Urinary bladder (tissue), 4 donors: ENCODE measurements around the gene ACAP2. TPM values are rescaled to one million over a fixed set of nuclear protein-coding genes. Genes with fewer than 3 reads are reported as not detected.

Experiments used
- DNase-seq: peaks from one replicate; pipeline ENCODE4 v3.0.0-alpha.2; 2015; ENCODE audit errors: extremely low spot score
- H3K27ac ChIP-seq: one replicate; pipeline ENCODE4 v1.5.1; 2013; ENCODE audit warnings: low read depth, mild to moderate bottlenecking, moderate library complexity
- H3K36me3 ChIP-seq: one replicate; pipeline ENCODE4 v1.6.1; 2013; ENCODE audit warnings: mild to moderate bottlenecking, moderate library complexity; ENCODE audit not compliant: insufficient read depth
- H3K4me1 ChIP-seq: one replicate; pipeline ENCODE4 v1.6.1; 2013; ENCODE audit warnings: mild to moderate bottlenecking, moderate library complexity; ENCODE audit not compliant: insufficient read depth
- H3K4me3 ChIP-seq: one replicate; pipeline ENCODE4 v1.5.1; 2013; ENCODE audit warnings: low read depth, low read length
- WGBS: extraction: QIAGEN DNeasy Blood & Tissue Kit; methylation state at CpG from one replicate; pipeline ENCODE4 v1.1.7; 2013; 5-methylcytosine and 5-hydroxymethylcytosine counted together
- polyA plus RNA-seq: library from polyadenylated mRNA; stranded (reverse); fragments of 200-250 nt; gene quantifications from one replicate; pipeline ENCODE4 v1.2.3, GENCODE V29; 2013
- total RNA-seq: library from RNA; depleted of rRNA; stranded (reverse); fragments of >200 nt; gene quantifications from one replicate; pipeline ENCODE4 v1.2.3, GENCODE V29; 2014
- donor health status: healthy with polysubstance abuse.
- donor health status: healthy.

The ACAP2 gene
- total and polyA plus RNA-seq, 2 donors, result 15.7 to 151 TPM

- 91% methylated on average over 7 of the region's 7 CpGs for WGBS
- no peak for DNase-seq
- H3K36me3 ChIP-seq, result no peaks in the 10 kb centered on the region
Observed at GRCh38 chr3:195455789-195456188, 13.0 kb upstream of the ACAP2 start.

DNA sequence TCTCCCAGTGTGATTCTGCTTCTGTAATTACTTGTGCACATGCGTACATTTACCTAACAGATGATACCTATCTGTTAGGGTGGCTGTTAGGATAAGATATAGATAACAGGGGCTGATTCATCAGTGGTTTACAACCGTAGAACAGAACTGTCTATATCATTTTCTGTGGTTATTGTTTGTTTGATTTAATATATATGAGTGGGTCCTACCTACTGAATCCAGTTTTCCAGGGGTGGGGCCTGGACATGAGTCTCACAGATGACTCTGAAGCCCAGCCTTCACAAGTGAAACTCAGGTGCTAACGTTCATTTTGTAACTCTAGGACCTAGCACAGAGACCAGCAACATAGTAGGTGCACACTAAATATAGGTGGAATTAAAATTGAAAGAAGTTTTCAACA is 10.4 kb upstream of the ACAP2 start:
- DNase-seq, result no peak
- no peak overlapping the region for H3K27ac ChIP-seq
- no peaks in the 10 kb centered on the region for H3K4me1 ChIP-seq
- no peaks in the 10 kb centered on the region for H3K36me3 ChIP-seq
- H3K4me3 ChIP-seq, result no peak overlapping the region
- 84% methylated on average over 3 of the region's 3 CpGs for WGBS

More at GRCh38 chr3:195455789-195456188, 13.0 kb upstream of the ACAP2 start:
- Histone ChIP-seq H3K4me3 (no peak overlapping the region), H3K27ac (no peak overlapping the region), H3K4me1 (no peaks in the 10 kb centered on the region)

- Histone ChIP-seq H3K4me1 (no peaks in the 10 kb centered on the region), H3K4me3 (no peak overlapping the region), H3K27ac (no peak overlapping the region), H3K36me3 (no peaks in the 10 kb centered on the region)
- WGBS, result 94% methylated on average over 6 of the region's 6 CpGs
- no peak for DNase-seq
Observed at GRCh38 chr3:195451373-195452015, 8.7 kb upstream of the ACAP2 start.

DNA sequence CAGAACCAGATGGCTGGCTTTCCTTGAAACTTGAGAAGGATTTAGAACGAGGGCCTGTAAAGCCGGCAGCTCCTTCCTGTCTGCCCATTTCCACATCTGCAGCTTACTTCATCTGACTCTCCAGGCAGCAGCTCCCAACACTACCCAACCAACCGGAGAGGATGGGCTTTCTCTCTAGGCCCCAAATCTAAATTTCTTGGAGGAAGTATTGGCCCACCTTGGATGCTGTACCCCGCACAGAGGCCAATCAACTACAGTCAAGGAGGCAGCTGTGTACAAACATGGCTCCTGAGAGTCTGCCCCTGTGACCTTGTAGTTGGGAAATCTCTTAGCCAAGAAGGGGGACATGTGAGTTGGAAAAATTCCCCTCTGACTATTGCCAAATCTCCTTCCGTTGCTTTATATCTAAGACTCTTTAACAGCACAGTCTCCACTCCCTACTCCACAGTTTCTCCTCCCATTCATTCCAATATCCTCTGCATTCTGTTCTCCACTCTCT is 8.0 kb upstream of the ACAP2 start:
- no peak overlapping the region for H3K4me3 ChIP-seq
- no peaks in the 10 kb centered on the region for H3K36me3 ChIP-seq
- no peaks in the 10 kb centered on the region for H3K4me1 ChIP-seq
- no peak for DNase-seq
- no peak overlapping the region for H3K27ac ChIP-seq
- 30% methylated on average over 5 of the region's 5 CpGs for WGBS

DNA sequence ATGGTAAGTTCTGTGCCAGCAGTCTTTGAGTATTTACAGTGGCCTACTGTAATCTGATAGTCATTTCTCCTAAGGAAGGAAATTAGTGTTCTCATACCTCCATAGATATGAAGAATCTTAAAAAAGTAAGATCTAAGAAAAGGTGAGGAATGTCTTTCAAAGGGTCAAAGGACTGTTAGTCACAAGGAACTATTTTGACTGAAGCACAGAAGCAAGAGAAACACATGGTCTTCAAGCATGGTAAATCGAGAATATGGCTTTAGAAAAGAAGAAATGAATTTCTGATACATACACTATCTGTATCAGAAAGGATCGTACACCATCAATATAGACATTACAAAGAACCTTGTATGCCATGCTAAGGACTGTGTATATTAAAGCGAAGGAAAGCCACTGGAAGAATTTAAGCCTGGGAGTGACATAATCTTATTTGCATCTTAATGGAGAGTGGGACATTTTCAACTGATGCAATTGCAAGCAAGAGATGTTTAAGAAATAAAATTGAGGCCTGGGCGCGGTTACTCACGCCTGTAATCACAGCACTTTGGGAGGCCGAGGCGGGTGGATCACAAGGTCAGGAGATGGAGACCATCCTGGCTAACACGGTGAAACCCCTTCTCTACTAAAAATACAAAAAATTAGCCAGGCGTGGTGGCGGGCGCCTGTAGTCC is 5.5 kb upstream of the ACAP2 start:
- Histone ChIP-seq H3K36me3 (no peaks in the 10 kb centered on the region), H3K27ac (no peak overlapping the region), H3K4me1 (no peaks in the 10 kb centered on the region), H3K4me3 (no peak overlapping the region)
- DNase-seq, result no peak
- 95% methylated on average over 9 of the region's 12 CpGs for WGBS

DNA sequence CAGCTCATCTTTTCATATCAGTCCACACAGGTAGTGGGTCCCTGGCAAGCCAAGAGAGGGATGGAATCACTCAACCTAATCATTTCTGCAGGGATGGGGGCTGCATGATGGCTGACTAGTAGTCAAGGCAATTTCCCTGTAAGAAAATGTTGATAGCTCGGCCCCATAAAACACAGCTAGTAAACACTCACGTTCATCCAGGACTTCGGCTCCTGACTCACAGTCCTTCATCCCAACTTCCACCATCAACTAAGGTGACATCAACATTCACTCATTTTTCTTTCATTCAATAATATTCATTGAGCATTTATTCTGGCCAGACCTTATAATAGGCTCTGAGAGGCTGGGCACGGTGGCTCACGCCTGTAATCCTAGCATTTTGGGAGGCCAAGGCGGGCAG is 4.4 kb upstream of the ACAP2 start:
- Histone ChIP-seq H3K27ac (no peak overlapping the region), H3K36me3 (no peaks in the 10 kb centered on the region), H3K4me1 (no peaks in the 10 kb centered on the region), H3K4me3 (no peak overlapping the region)
- 86% methylated on average over 6 of the region's 6 CpGs for WGBS
- DNase-seq, result no peak

GRCh38 chr3:195446359-195446758 is 3.5 kb upstream of the ACAP2 start:
- Histone ChIP-seq H3K36me3 (no peaks in the 10 kb centered on the region), H3K27ac (no peak overlapping the region), H3K4me3 (no peak overlapping the region), H3K4me1 (no peaks in the 10 kb centered on the region)
- DNase-seq, result no peak
- 80% methylated on average over 3 of the region's 3 CpGs for WGBS

- H3K36me3 ChIP-seq, result no peaks in the 10 kb centered on the region
- no peaks in the 10 kb centered on the region for H3K4me1 ChIP-seq
- no peak overlapping the region for H3K4me3 ChIP-seq
- WGBS, result 88% methylated on average over 2 of the region's 2 CpGs
- H3K27ac ChIP-seq, result no peak overlapping the region
- DNase-seq, result no peak
Observed at GRCh38 chr3:195445885-195446284, 3.1 kb upstream of the ACAP2 start.

DNA sequence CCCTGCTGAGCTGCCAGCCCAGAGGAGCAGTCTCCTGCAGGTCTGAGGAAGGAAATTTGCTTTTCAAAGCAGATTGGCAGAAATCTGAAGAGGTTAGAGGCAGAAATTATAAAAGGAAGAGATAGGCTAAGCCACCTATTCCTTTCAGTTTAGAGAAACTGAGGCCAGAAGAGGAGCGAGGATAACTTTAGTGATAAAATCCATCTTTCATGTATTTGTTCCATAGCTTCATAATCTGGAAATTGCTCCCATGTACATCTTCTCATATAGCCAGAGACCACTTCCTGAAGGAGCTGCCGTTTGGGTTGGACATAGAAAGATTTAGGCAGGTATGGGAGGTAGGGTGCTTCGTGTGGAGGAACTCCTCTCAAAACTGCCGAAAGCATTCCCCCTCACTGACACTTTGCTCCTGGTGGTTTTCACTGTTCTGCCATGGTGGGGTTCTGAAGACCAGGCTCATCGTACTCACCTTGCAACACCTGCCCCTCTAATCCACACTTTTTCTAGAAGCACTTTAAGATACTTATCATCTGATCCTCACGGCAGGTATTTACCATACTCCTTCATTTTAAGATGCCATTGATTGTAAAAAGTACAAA is 670 bp upstream of the ACAP2 start:
- 18% methylated on average over 6 of the region's 6 CpGs for WGBS
- Histone ChIP-seq H3K27ac (no peak overlapping the region), H3K4me1 (no peaks in the 10 kb centered on the region), H3K4me3 (no peak overlapping the region), H3K36me3 (no peaks in the 10 kb centered on the region)
- DNase-seq, result no peak

DNA sequence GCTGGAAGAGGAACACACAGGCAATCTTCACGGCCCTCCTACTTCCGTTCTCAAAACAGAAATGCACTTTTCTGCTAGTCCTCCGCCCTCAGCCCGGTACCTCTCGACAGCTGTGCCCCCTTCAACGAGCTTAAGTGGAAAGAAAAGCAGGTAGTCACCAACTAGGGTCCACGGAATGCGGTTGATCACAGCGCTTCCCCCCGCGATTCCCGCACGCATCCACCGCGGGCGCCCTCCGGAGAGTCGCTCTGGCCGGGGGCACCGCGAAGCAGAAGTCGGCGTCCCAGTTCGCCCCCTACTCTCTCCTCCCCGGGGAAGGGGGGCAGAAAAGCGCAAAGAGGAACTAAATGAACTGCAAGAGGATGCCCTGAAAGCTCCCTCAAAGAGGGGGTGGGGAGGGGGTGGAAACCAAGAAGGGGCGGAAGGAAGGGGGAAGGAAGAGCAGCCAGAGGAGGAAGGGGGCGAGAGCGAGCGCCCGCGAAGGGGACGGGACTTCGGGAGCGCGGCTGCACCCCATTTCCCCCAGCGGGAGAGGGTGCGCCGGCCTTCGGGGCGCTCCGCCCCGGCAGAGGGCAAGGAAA is 738 bp downstream of the ACAP2 start:
- WGBS, result under 1% methylated on average over 43 of the region's 43 CpGs
- H3K4me3 ChIP-seq, result peak overlapping the region; percentile 93
- H3K36me3 ChIP-seq, result no peaks in the 10 kb centered on the region
- H3K27ac ChIP-seq, result peak overlapping the region; percentile 98
- no peak for DNase-seq
- no peaks in the 10 kb centered on the region for H3K4me1 ChIP-seq

DNA sequence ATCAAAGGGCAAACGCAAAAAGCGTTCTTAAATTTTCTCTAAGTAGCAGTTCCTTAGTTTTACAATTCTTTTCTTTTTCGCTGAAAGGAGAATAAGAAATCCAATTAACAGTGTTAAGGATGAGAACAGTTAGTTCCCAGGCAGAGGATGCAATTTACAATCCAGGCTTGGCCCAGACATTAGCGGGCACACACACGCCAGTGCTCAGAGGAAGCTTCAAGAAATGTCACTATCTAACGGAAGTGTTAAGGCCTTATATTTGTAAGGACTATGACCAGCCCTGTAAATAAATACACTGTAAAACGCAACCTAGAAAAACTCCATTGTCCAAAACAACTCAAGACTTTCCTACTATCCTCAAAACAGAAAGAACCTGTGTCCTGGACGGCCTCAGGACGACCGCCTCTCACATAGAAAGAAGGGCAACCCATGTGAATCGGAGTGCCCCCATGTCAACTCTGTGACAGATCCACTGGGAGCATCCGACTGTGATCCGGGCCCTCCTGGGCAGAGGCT is 1.3 kb downstream of the ACAP2 start:
- WGBS, result 10% methylated on average over 13 of the region's 13 CpGs
- no peak for DNase-seq
- Histone ChIP-seq H3K4me3 (peak overlapping the region; percentile 93), H3K36me3 (no peaks in the 10 kb centered on the region), H3K4me1 (no peaks in the 10 kb centered on the region), H3K27ac (peak overlapping the region; percentile 98)

DNA sequence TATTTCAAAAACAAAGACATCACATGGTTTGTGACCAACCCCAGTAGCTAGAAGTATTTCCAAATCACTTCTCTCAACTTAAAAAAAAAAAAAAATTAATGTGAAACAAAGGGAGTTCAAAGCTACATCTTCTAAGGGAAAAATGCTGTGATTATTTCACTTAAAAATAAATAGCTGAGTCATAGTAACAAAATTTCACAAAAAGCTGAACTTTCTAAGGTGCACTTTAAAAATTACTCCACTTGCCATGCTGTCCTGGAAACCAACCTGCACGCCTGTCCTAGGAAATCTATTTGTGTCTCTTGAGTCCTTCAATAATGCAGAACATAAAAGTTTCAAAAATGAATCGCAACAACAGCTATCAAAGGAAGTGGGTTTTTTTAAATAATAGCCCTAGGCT is 1.8 kb downstream of the ACAP2 start:
- H3K27ac ChIP-seq, result peak overlapping the region; percentile 6
- WGBS, result 50% methylated on average over 2 of the region's 2 CpGs
- peak overlapping the region; percentile 93 for H3K4me3 ChIP-seq
- H3K4me1 ChIP-seq, result no peaks in the 10 kb centered on the region
- H3K36me3 ChIP-seq, result no peaks in the 10 kb centered on the region
- DNase-seq, result no peak

DNA sequence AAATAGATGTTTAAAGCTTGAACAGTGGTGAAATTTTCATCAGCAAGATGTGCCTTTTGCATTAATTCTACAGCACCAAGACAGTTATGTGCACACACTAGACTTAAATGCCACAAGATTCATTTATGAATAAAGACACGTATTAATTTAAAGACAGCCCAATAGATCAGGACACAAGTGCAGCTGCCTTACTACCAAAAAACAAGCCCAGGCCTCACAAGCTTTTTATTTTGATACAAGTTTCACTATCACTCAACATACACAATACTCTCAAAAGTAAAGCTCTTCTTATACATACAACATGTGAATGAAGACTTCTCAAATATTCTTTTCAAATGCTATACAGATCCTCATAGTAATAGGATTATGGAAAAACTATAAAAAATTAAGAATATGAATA is 2.4 kb downstream of the ACAP2 start:
- Histone ChIP-seq H3K36me3 (no peaks in the 10 kb centered on the region), H3K4me1 (no peaks in the 10 kb centered on the region), H3K27ac (no peak overlapping the region), H3K4me3 (no peak overlapping the region)
- 73% methylated on average over 1 of the region's 1 CpG for WGBS
- DNase-seq, result no peak

DNA sequence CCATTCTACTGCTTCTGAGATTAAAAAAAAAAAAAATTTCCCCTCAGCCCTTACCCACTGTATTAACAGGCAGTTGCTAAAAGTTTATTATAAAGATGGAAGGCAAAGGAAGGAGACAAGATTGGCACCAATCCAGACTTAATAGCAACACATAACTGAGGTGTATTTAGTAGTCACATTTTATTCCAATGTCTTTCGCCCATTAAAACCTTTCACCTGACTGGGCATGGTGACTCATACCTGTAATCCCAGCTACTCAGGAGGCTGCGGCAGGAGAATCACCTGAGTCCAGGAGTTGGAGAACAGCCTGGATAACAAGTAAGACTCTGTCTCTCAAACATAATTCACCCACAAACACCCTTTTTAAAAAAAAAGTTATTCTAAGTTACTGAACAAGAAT is 4.4 kb downstream of the ACAP2 start:
- DNase-seq, result no peak
- Histone ChIP-seq H3K27ac (no peak overlapping the region), H3K4me3 (no peak overlapping the region), H3K36me3 (no peaks in the 10 kb centered on the region), H3K4me1 (no peaks in the 10 kb centered on the region)
- WGBS, result 85% methylated on average over 2 of the region's 2 CpGs
